SH-SY5Y (cell line): ENCODE data around the gene AUP1.

Experiments used
- GATA2 ChIP-seq: IDR thresholded peaks from 2 replicates; pipeline ENCODE4 v1.6.1; 2011; ENCODE audit warnings: mild to moderate bottlenecking, low read depth, low read length
- GATA3 ChIP-seq: IDR thresholded peaks from 2 replicates; pipeline ENCODE4 v1.6.1; 2011; ENCODE audit warnings: low read depth, mild to moderate bottlenecking, low read length, moderate library complexity

- no peak for TF ChIP-seq GATA2
- no peak for TF ChIP-seq GATA3
These were observed 42.8 kb upstream of the AUP1 start for GRCh38 chr2:74572178-74572925.
